CD8-positive, alpha-beta memory T cell (primary cell): ENCODE measurements around the gene CRKL. TPM values are rescaled to one million over a fixed set of nuclear protein-coding genes. Genes with fewer than 3 reads are reported as not detected.

Source experiments
- CTCF ChIA-PET: fragments of 350-600 bp; sonication (Branson Sonifier 250); formaldehyde crosslinking; loops from one replicate; lab custom pipeline; 2021; ENCODE audit warnings: antibody characterized with exemption; lab: Charles Lee
- POLR2A ChIA-PET: fragments of 350-600 bp; sonication (Branson Sonifier 250); formaldehyde crosslinking; loops from one replicate; lab custom pipeline; 2021; ENCODE audit warnings: antibody characterized with exemption; lab: Charles Lee
- DNase-seq, 5 donors: peaks; one replicate each; pipeline versions ENCODE4 v3.0.0 to v3.0.0-alpha.2; 2020 to 2022; ENCODE audit warnings: mixed read lengths in 1 of 5
- H3K27ac ChIP-seq: one replicate; pipeline ENCODE4 v1.7.0; 2013; ENCODE audit warnings: low read depth, mild to moderate bottlenecking, low read length, moderate library complexity
- H3K27me3 ChIP-seq: 2 replicates; pipeline ENCODE4 v1.7.0; 2013; ENCODE audit warnings: low read length, mild to moderate bottlenecking; ENCODE audit not compliant: insufficient read depth, poor library complexity, severe bottlenecking
- H3K36me3 ChIP-seq: 2 replicates; pipeline ENCODE4 v1.7.0; 2013; ENCODE audit warnings: mild to moderate bottlenecking, low read length, moderate library complexity; ENCODE audit not compliant: insufficient read depth
- H3K4me1 ChIP-seq: 2 replicates; pipeline ENCODE4 v1.7.0; 2013; ENCODE audit warnings: mild to moderate bottlenecking, low read length, moderate library complexity; ENCODE audit not compliant: insufficient read depth
- H3K4me3 ChIP-seq: 2 replicates; pipeline ENCODE4 v1.7.0; 2013; ENCODE audit warnings: mild to moderate bottlenecking, low read length
- H3K9me3 ChIP-seq: 2 replicates; pipeline ENCODE4 v1.7.0; 2013; ENCODE audit warnings: mild to moderate bottlenecking, low read length
- H3K27ac Mint-ChIP-seq, 8 donors: one replicate each; pipeline ENCODE4 v1.8.0; 2020 to 2021; ENCODE audit warnings: mixed read lengths in 8 of 8, mild to moderate bottlenecking in 6 of 8, inconsistent platforms in 3 of 8, moderate library complexity in 3 of 8
- H3K27me3 Mint-ChIP-seq, 2 donors: one replicate each; pipeline ENCODE4 v1.8.0; 2020 to 2021; ENCODE audit warnings: mixed read lengths in 2 of 2, mild to moderate bottlenecking in 1 of 2, moderate library complexity in 1 of 2
- H3K36me3 Mint-ChIP-seq, 3 donors: one replicate each; pipeline ENCODE4 v1.8.0; 2020 to 2021; ENCODE audit warnings: mixed read lengths in 3 of 3, inconsistent platforms in 1 of 3, mild to moderate bottlenecking in 1 of 3
- H3K4me1 Mint-ChIP-seq, 3 donors: one replicate each; pipeline ENCODE4 v1.8.0; 2020 to 2021; ENCODE audit warnings: mixed read lengths in 3 of 3, inconsistent platforms in 1 of 3, mild to moderate bottlenecking in 1 of 3
- H3K4me3 Mint-ChIP-seq, 7 donors: one replicate each; pipeline ENCODE4 v1.8.0; 2020 to 2021; ENCODE audit warnings: mixed read lengths in 7 of 7, mild to moderate bottlenecking in 6 of 7, moderate library complexity in 4 of 7, inconsistent platforms in 2 of 7
- H3K9me3 Mint-ChIP-seq, 5 donors: one replicate each; pipeline ENCODE4 v1.8.0; 2020 to 2022; ENCODE audit warnings: mixed read lengths in 5 of 5, mild to moderate bottlenecking in 3 of 5, moderate library complexity in 2 of 5, inconsistent platforms in 1 of 5
- polyA plus RNA-seq: library from polyadenylated mRNA; unstranded; fragments of 300-500 nt; fragmentation: Illumina TruSeq; gene quantifications from one replicate; pipeline ENCODE4 v1.2.3, GENCODE V29; 2021
- total RNA-seq, 2 experiments: library from RNA; stranded (reverse); gene quantifications; one replicate each; pipeline ENCODE4 v1.2.3, GENCODE V29; 2021

The CRKL gene
- total and polyA plus RNA-seq, 3 experiments from 2014 or later = 54.5 to 98.1 (median 94.0) TPM

DNA sequence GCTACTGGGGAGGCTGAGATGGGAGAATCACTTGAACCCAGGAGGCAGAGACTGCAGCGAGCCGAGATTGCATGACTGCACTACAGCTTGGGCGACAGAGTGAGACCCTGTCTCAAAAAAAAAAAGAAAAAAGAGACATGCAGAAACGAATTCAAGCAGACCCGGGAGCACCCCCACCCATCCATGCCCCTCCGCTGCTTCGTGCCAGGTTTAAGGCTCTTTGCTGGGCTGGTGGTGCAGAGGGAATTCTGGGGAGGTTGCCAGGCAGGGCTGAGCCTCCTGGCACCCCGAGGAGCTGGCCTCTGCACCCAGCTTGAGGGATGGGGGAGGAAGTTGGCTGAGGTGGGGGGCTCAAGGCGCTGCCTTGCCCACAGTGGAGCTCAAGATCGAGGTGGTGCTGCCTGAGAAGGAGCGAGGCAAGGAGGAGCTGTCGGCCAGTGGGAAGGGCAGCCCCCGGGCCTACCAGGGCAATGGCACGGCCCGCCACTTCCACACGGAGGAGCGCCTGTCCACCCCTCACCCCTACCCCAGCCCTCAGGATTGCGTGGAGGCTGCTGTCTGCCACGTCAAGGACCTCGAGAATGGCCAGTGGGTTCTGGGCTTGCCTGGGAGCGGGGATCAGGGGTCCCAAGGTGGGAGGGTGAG is 55.8 kb downstream of the CRKL start:
- no peak for DNase-seq
- no peaks in the 10 kb centered on the region for H3K36me3 Mint-ChIP-seq
- POLR2A ChIA-PET = no interaction called here
- Histone ChIP-seq H3K27me3 (peaks cover 9% of the 10 kb centered on the region), H3K27ac (no peak overlapping the region), H3K4me3 (no peak overlapping the region), H3K36me3 (no peaks in the 10 kb centered on the region), H3K9me3 (no peaks in the 10 kb centered on the region), H3K4me1 (no peaks in the 10 kb centered on the region)
- CTCF ChIA-PET = no interaction called here
- no peak overlapping the region for H3K4me3 Mint-ChIP-seq
- no peaks in the 10 kb centered on the region for H3K9me3 Mint-ChIP-seq
- H3K4me1 Mint-ChIP-seq = no peaks in the 10 kb centered on the region
- peaks cover 3 to 5% of the 10 kb centered on the region in 2 donors for H3K27me3 Mint-ChIP-seq
- no peak overlapping the region for H3K27ac Mint-ChIP-seq

DNA sequence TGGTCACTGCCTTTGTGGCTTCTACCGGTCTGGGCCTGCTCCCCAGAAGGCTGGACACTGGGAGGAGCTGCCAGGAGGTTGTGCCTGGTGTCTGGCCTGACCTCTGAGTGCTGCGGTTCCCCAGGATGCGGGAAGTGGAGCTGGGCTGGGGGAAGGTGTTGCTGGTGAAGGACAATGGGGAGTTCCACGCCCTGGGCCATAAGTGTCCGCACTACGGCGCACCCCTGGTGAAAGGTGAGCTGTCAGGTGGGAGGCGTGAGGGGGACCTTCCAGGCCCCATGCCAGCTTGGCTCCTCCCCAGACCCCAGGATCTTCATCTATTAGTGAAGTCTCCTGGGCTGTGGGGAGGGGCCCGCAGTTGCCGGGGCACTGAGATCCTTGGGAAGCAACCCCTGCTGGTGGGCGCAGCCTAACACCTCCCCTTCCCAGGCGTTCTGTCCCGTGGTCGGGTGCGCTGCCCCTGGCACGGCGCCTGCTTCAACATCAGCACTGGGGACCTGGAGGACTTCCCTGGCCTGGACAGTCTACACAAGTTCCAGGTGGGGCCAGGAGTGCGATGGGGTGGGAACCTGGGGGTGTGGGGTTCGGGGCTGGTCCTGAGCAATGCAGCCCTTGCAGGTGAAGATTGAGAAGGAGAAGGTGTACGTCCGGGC is 56.6 kb downstream of the CRKL start:
- H3K4me3 ChIP-seq = no peak overlapping the region
- H3K9me3 ChIP-seq = peaks cover 6% of the 10 kb centered on the region
- H3K4me1 Mint-ChIP-seq = peaks cover 0 to under 1% (median under 1%) of the 10 kb centered on the region in 3 donors
- CTCF ChIA-PET = no interaction called here
- no peak overlapping the region for H3K27ac ChIP-seq
- no peaks in the 10 kb centered on the region for H3K9me3 Mint-ChIP-seq
- H3K27me3 Mint-ChIP-seq = peaks cover 3 to 5% of the 10 kb centered on the region in 2 donors
- H3K4me3 Mint-ChIP-seq = no peak overlapping the region
- POLR2A ChIA-PET = no interaction called here
- no peaks in the 10 kb centered on the region for H3K36me3 Mint-ChIP-seq
- H3K27ac Mint-ChIP-seq = no peak overlapping the region
- H3K4me1 ChIP-seq = no peaks in the 10 kb centered on the region
- peaks cover 9% of the 10 kb centered on the region for H3K27me3 ChIP-seq
- H3K36me3 ChIP-seq = no peaks in the 10 kb centered on the region
- DNase-seq = no peak

DNA sequence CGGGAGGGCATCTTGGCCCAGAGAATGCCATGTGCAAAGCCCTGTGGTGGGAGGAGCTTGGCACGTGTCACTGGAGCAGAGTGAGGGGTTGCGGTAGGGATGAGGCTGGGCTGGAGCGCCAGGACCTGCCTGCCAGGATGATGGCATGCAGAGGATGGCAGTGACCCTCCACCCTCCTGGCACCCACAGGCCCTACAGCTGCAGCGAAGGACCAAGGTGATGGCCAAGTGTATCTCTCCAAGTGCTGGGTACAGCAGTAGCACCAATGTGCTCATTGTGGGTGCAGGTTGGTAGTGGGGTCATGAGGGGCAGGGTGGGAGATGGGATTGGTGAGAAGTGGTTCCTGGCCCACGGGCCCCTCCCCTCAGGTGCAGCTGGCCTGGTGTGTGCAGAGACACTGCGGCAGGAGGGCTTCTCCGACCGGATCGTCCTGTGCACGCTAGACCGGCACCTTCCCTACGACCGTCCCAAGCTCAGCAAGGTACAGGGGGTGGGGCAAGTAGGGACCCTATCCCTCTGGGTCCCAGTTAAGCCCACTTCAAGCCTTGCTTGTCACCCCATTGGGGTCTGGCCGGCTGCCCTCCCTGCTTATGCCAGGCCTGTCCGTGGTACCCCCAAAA is 57.2 kb downstream of the CRKL start:
- peaks cover 9% of the 10 kb centered on the region for H3K27me3 ChIP-seq
- H3K4me1 Mint-ChIP-seq = peaks cover 6 to 7% (median 7%) of the 10 kb centered on the region in 3 donors
- no peak for DNase-seq
- H3K9me3 Mint-ChIP-seq = no peaks in the 10 kb centered on the region
- POLR2A ChIA-PET = no interaction called here
- H3K27ac Mint-ChIP-seq = no peak overlapping the region
- CTCF ChIA-PET = no interaction called here
- H3K36me3 Mint-ChIP-seq = no peaks in the 10 kb centered on the region
- H3K9me3 ChIP-seq = peaks cover 9% of the 10 kb centered on the region
- H3K4me3 ChIP-seq = no peak overlapping the region
- no peaks in the 10 kb centered on the region for H3K4me1 ChIP-seq
- H3K36me3 ChIP-seq = no peaks in the 10 kb centered on the region
- no peak overlapping the region for H3K27ac ChIP-seq
- peaks cover 3 to 5% of the 10 kb centered on the region in 2 donors for H3K27me3 Mint-ChIP-seq
- no peak overlapping the region for H3K4me3 Mint-ChIP-seq

- H3K4me1 ChIP-seq = peaks cover under 1% of the 10 kb centered on the region
- ChIA-PET CTCF (no interaction called here), POLR2A (no interaction called here)
- H3K9me3 ChIP-seq = peaks cover 9% of the 10 kb centered on the region
- H3K36me3 Mint-ChIP-seq = no peaks in the 10 kb centered on the region
- no peak overlapping the region for H3K27ac ChIP-seq
- peaks cover 9% of the 10 kb centered on the region for H3K27me3 ChIP-seq
- no peak overlapping the region for H3K4me3 ChIP-seq
- no peak overlapping the region for H3K4me3 Mint-ChIP-seq
- no peak for DNase-seq
- no peak overlapping the region for H3K27ac Mint-ChIP-seq
- H3K4me1 Mint-ChIP-seq = peaks cover 8 to 18% (median 9%) of the 10 kb centered on the region in 3 donors
- peaks cover 3 to 5% of the 10 kb centered on the region in 2 donors for H3K27me3 Mint-ChIP-seq
- H3K36me3 ChIP-seq = no peaks in the 10 kb centered on the region
- no peaks in the 10 kb centered on the region for H3K9me3 Mint-ChIP-seq
These were observed 58.5 kb downstream of the CRKL start for GRCh38 chr22:20975541-20976290.

DNA sequence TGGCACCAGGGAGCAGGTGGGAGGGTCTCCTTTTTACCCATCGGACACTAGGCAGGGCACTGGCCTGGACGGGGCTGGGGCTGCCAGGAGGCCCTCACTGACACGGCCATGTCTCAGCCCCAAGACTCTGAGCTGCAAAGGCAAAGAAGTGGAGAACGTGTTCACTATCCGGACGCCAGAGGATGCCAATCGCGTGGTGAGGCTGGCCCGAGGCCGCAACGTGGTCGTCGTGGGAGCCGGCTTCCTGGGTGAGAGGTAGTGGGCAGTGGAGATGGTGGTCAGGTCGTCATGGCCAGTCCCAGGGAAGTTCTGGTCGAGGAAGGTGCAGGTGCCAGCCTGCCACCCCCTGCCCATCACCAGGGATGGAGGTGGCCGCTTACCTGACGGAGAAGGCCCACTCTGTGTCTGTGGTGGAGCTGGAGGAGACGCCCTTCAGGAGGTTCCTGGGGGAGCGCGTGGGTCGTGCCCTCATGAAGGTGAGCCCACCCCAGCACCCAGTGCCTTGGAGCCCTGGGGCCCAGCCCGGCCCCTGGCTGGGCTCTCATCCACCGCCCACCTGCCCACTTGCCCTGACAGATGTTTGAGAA is 59.2 kb downstream of the CRKL start:
- Histone ChIP-seq H3K36me3 (no peaks in the 10 kb centered on the region), H3K4me3 (no peak overlapping the region), H3K27ac (no peak overlapping the region), H3K9me3 (peaks cover 9% of the 10 kb centered on the region), H3K4me1 (peaks cover 7% of the 10 kb centered on the region), H3K27me3 (peaks cover 9% of the 10 kb centered on the region)
- POLR2A ChIA-PET = no interaction called here
- peaks cover 3 to 5% of the 10 kb centered on the region in 2 donors for H3K27me3 Mint-ChIP-seq
- H3K4me3 Mint-ChIP-seq = no peak overlapping the region
- H3K4me1 Mint-ChIP-seq = peaks cover 12 to 25% (median 12%) of the 10 kb centered on the region in 3 donors
- no peak overlapping the region for H3K27ac Mint-ChIP-seq
- DNase-seq = no peak
- no peaks in the 10 kb centered on the region for H3K36me3 Mint-ChIP-seq
- H3K9me3 Mint-ChIP-seq = no peaks in the 10 kb centered on the region
- CTCF ChIA-PET = no interaction called here

DNA sequence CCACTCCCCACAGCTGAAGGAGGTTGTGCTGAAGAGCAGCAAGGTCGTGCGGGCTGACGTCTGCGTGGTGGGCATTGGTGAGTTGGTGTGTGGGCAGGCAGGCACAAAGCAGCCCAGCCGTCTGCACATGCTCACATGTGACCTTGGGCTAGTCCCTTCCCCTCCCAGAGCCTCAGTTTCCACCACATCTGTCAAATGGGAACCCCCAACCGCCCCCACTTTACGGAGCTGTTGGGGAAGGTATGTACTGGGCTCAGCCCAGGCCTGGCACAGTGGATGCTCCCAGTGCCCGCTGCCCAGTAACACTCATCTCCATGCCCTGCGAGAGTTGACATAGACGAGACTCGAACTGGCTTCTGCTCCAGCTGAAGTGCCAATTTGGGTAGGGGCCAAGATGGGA is 59.8 kb downstream of the CRKL start:
- H3K4me3 Mint-ChIP-seq = no peak overlapping the region
- H3K36me3 ChIP-seq = no peaks in the 10 kb centered on the region
- peaks cover 0 to 3% (median 0%) of the 10 kb centered on the region in 3 donors for H3K36me3 Mint-ChIP-seq
- peaks cover 9% of the 10 kb centered on the region for H3K9me3 ChIP-seq
- H3K4me1 ChIP-seq = peaks cover 9% of the 10 kb centered on the region
- no peak for DNase-seq
- CTCF ChIA-PET = no interaction called here
- peaks cover 9% of the 10 kb centered on the region for H3K27me3 ChIP-seq
- no peak overlapping the region for H3K27ac ChIP-seq
- H3K4me3 ChIP-seq = no peak overlapping the region
- peaks cover 3 to 5% of the 10 kb centered on the region in 2 donors for H3K27me3 Mint-ChIP-seq
- peak overlapping the region in 2 of 8 donors; percentile 26 to 73 for H3K27ac Mint-ChIP-seq
- H3K9me3 Mint-ChIP-seq = no peaks in the 10 kb centered on the region
- POLR2A ChIA-PET = no interaction called here
- peaks cover 15 to 29% (median 16%) of the 10 kb centered on the region in 3 donors for H3K4me1 Mint-ChIP-seq

- H3K27ac Mint-ChIP-seq = peak overlapping the region in 1 of 8 donors; percentile 73
- H3K27ac ChIP-seq = no peak overlapping the region
- no peak overlapping the region for H3K4me3 ChIP-seq
- peaks cover 9% of the 10 kb centered on the region for H3K27me3 ChIP-seq
- H3K9me3 ChIP-seq = peaks cover 9% of the 10 kb centered on the region
- ChIA-PET CTCF (no interaction called here), POLR2A (no interaction called here)
- DNase-seq = no peak
- H3K9me3 Mint-ChIP-seq = no peaks in the 10 kb centered on the region
- H3K36me3 Mint-ChIP-seq = peaks cover 0 to 5% (median 0%) of the 10 kb centered on the region in 3 donors
- peaks cover 12% of the 10 kb centered on the region for H3K4me1 ChIP-seq
- peaks cover 18 to 33% (median 19%) of the 10 kb centered on the region in 3 donors for H3K4me1 Mint-ChIP-seq
- H3K27me3 Mint-ChIP-seq = peaks cover 3 to 5% of the 10 kb centered on the region in 2 donors
- no peaks in the 10 kb centered on the region for H3K36me3 ChIP-seq
- no peak overlapping the region for H3K4me3 Mint-ChIP-seq
These were observed 60.4 kb downstream of the CRKL start for GRCh38 chr22:20977516-20978170.
